Peyer's patch (tissue), 4 donors: ENCODE results near the gene IDI1.

Experiments used
- CTCF ChIP-seq, 6 experiments: fragments of 450-650 bp in 4 of 6; fragments of 200-600 bp in 2 of 6; sonication (generic) in 1 of 6; IDR thresholded peaks; one replicate each; pipeline ENCODE4 v1.5.1; 2017 to 2019; ENCODE audit warnings: antibody characterized with exemption in 6 of 6, mild to moderate bottlenecking in 3 of 6, moderate library complexity in 1 of 6
- POLR2A ChIP-seq, 2 donors: fragments of 450-650 bp; IDR thresholded peaks; one replicate each; pipeline ENCODE4 v1.5.1; 2017; ENCODE audit warnings: antibody characterized with exemption in 2 of 2, mild to moderate bottlenecking in 2 of 2, moderate library complexity in 2 of 2

- TF ChIP-seq CTCF (IDR thresholded peaks at IDR 0.05) (no peak), POLR2A (IDR thresholded peaks at IDR 0.05) (no peak)
Measured at GRCh38 chr10:1086787-1087186, 37.9 kb upstream of the IDI1 start.
